A673 (cell line): ENCODE results near the gene DUSP3. TPM values are rescaled to one million over a fixed set of nuclear protein-coding genes. Genes with fewer than 3 reads are reported as not detected.

Experiments
- BruUV-seq: library from RNA; stranded (reverse); fragments of 400-500 nt; replicated peaks from 2 replicates; lab custom pipeline; 2021; lab: Mats Ljungman, UMichigan
- CTCF ChIA-PET: fragments of 300-600 bp; sonication (Branson Sonifier 250); formaldehyde crosslinking; loops from one replicate; lab custom pipeline; 2022; ENCODE audit warnings: antibody characterized with exemption; lab: Charles Lee
- POLR2A ChIA-PET: fragments of 300-600 bp; sonication (Branson Sonifier 250); formaldehyde crosslinking; loops from one replicate; lab custom pipeline; 2022; ENCODE audit warnings: antibody characterized with exemption; ENCODE audit not compliant: low non-redundant PET; lab: Charles Lee
- DNase-seq: peaks from one replicate; pipeline ENCODE4 v3.0.0-alpha.2; 2015; ENCODE audit warnings: low spot score
- H3K27ac ChIP-seq: fragments of 200-600 bp; sonication (generic); 2 replicates; pipeline ENCODE4 v1.5.1; 2016; ENCODE audit warnings: mixed run types, low read depth, mild to moderate bottlenecking, mixed read lengths, antibody characterized with exemption, low read length; ENCODE audit not compliant: poor library complexity, severe bottlenecking
- H3K27me3 ChIP-seq: fragments of 200-600 bp; sonication (generic); replicated peaks from 2 replicates; pipeline ENCODE4 v1.6.1; 2017; ENCODE audit warnings: mixed run types, low read depth, mild to moderate bottlenecking, mixed read lengths, antibody characterized with exemption, low read length; ENCODE audit not compliant: insufficient read depth, poor library complexity
- H3K36me3 ChIP-seq: fragments of 200-600 bp; sonication (generic); 2 replicates; pipeline ENCODE4 v1.6.1; 2016; ENCODE audit warnings: mixed run types, mild to moderate bottlenecking, mixed read lengths, antibody characterized with exemption, low read length; ENCODE audit not compliant: insufficient read depth, poor library complexity, severe bottlenecking
- H3K4me1 ChIP-seq: fragments of 200-600 bp; sonication (generic); 2 replicates; pipeline ENCODE4 v1.6.1; 2017; ENCODE audit warnings: mixed run types, mild to moderate bottlenecking, mixed read lengths, antibody characterized with exemption, low read length; ENCODE audit not compliant: insufficient read depth, poor library complexity, severe bottlenecking
- H3K4me3 ChIP-seq: fragments of 200-600 bp; sonication (generic); 2 replicates; pipeline ENCODE4 v1.5.1; 2016; ENCODE audit warnings: low read depth, mixed run types, mild to moderate bottlenecking, mixed read lengths, low read length; ENCODE audit not compliant: poor library complexity, severe bottlenecking
- H3K9me3 ChIP-seq: fragments of 200-600 bp; sonication (generic); 2 replicates; pipeline ENCODE4 v1.6.1; 2016; ENCODE audit warnings: mixed run types, low read depth, mild to moderate bottlenecking, mixed read lengths, antibody characterized with exemption, low read length; ENCODE audit not compliant: poor library complexity, severe bottlenecking
- EZH2 ChIP-seq: fragments of 200-600 bp; sonication (generic); IDR thresholded peaks from 2 replicates; pipeline ENCODE4 v1.6.1; 2017; ENCODE audit warnings: borderline replicate concordance, low read depth, mild to moderate bottlenecking, mixed read lengths, antibody characterized with exemption, low read length; ENCODE audit not compliant: poor library complexity, severe bottlenecking
- intact Hi-C: fragments of 100-400 bp; cut with micrococcal nuclease; formaldehyde crosslinking; loops from one replicate; pipeline ENCODE4 v1.10.0; 2022; ENCODE audit not compliant: unreplicated experiment
- total RNA-seq: library from RNA; stranded (reverse); gene quantifications from 2 replicates; pipeline ENCODE4 v1.2.3, GENCODE V29; 2021
- TF ChIP-seq, protein P1 (sequence below): fragments of 300-800, 200-600 bp; sonication (generic); conservative IDR thresholded peaks from 2 replicates; pipeline ENCODE4 v1.5.1; 2017; ENCODE audit warnings: low read depth, mild to moderate bottlenecking, antibody characterized with exemption, low read length, moderate library complexity, mixed read lengths

Gene DUSP3
- total RNA-seq, 1 experiment from 2014 or later, result 22.9 TPM

GRCh38 chr17:43717913-43718312 is 60.9 kb downstream of the DUSP3 start:
- CTCF ChIA-PET, result no interaction called here
- Histone ChIP-seq H3K27me3 (peaks cover 3% of the 10 kb centered on the region), H3K4me3 (no peak overlapping the region), H3K9me3 (no peaks in the 10 kb centered on the region), H3K36me3 (no peaks in the 10 kb centered on the region), H3K4me1 (no peaks in the 10 kb centered on the region), H3K27ac (no peak overlapping the region)
- POLR2A ChIA-PET, result interaction anchor here (0.7 kb wide), 1 partner anchor 349 kb away, joined by 3 read pairs; no protein-coding TSS in a partner anchor
- no peak for TF ChIP-seq EZH2
- TF ChIP-seq, protein P1, sequence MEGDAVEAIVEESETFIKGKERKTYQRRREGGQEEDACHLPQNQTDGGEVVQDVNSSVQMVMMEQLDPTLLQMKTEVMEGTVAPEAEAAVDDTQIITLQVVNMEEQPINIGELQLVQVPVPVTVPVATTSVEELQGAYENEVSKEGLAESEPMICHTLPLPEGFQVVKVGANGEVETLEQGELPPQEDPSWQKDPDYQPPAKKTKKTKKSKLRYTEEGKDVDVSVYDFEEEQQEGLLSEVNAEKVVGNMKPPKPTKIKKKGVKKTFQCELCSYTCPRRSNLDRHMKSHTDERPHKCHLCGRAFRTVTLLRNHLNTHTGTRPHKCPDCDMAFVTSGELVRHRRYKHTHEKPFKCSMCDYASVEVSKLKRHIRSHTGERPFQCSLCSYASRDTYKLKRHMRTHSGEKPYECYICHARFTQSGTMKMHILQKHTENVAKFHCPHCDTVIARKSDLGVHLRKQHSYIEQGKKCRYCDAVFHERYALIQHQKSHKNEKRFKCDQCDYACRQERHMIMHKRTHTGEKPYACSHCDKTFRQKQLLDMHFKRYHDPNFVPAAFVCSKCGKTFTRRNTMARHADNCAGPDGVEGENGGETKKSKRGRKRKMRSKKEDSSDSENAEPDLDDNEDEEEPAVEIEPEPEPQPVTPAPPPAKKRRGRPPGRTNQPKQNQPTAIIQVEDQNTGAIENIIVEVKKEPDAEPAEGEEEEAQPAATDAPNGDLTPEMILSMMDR, result no peak
- no TSS peak for BruUV-seq
- no peak for DNase-seq
- intact Hi-C loops, result no loop called here

Other genes starting within 250 kb of the DUSP3 start
- gene ETV4, start 232.6 kb downstream of the DUSP3 start, total RNA-seq, result 25.7 and 31.2 TPM in 2 replicates
- gene MEOX1, start 117.1 kb downstream of the DUSP3 start, total RNA-seq, result 0.82 and 1.1 TPM in 2 replicates
- not detected in 2 replicates for gene SOST, start 20.2 kb downstream of the DUSP3 start, total RNA-seq
- not detected in 2 replicates for gene CFAP97D1, start 1.5 kb upstream of the DUSP3 start, total RNA-seq
- gene MPP3, start 54.2 kb upstream of the DUSP3 start, total RNA-seq, result 5.7 and 7.7 TPM in 2 replicates
- not detected in 2 replicates for gene CD300LG, start 68.2 kb upstream of the DUSP3 start, total RNA-seq
- gene MPP2, start 128.6 kb upstream of the DUSP3 start, total RNA-seq, result 2.6 and 4.0 TPM in 2 replicates
- not detected in 2 replicates for gene PPY, start 163.5 kb upstream of the DUSP3 start, total RNA-seq
- gene PYY, start 175.0 kb upstream of the DUSP3 start, total RNA-seq, result not detected in 2 replicates
- 0.24 and 0.50 TPM in 2 replicates for gene NAGS, start 225.6 kb upstream of the DUSP3 start, total RNA-seq
- 12.7 TPM in 2 replicates for gene TMEM101, start 236.0 kb upstream of the DUSP3 start, total RNA-seq